Brain pericyte (primary cell): ENCODE data around the gene MRRF.
"Not testable (repeated sequence)": the region's sequence is repeated elsewhere in the genome, so short reads cannot be mapped to it uniquely, and the experiment has no call there.

ENCODE experiments used
- DNase-seq: peaks from one replicate; pipeline ENCODE4 v3.0.0-alpha.2; 2012; ENCODE audit warnings: low read depth, low spot score

Gene MRRF

GRCh38 chr9:122276096-122276495 is 11.4 kb downstream of the MRRF start:
- no peak for DNase-seq

GRCh38 chr9:122277285-122277897 is 12.7 kb downstream of the MRRF start:
- DNase-seq, result no peak

GRCh38 chr9:122281368-122281767 is 16.7 kb downstream of the MRRF start:
- DNase-seq, result no peak

- DNase-seq, result no peak
Measured at GRCh38 chr9:122286764-122287163, 22.1 kb downstream of the MRRF start.

GRCh38 chr9:122287214-122287720 is 22.6 kb downstream of the MRRF start:
- DNase-seq, result no peak

- DNase-seq, result no peak
Measured at GRCh38 chr9:122291458-122291857, 26.8 kb downstream of the MRRF start.

- no peak for DNase-seq
Measured at GRCh38 chr9:122294531-122294930, 29.8 kb downstream of the MRRF start.

GRCh38 chr9:122297512-122297911 is 32.8 kb downstream of the MRRF start:
- no peak for DNase-seq

GRCh38 chr9:122302237-122303093 is 37.8 kb downstream of the MRRF start:
- no peak for DNase-seq

- DNase-seq, result no peak
Measured at GRCh38 chr9:122307061-122307460, 42.4 kb downstream of the MRRF start.

GRCh38 chr9:122307925-122308324 is 43.2 kb downstream of the MRRF start:
- DNase-seq, result peak; percentile 13

GRCh38 chr9:122309861-122310260 is 45.2 kb downstream of the MRRF start:
- DNase-seq, result no peak

- DNase-seq, result no peak
Measured at GRCh38 chr9:122314165-122314564, 49.5 kb downstream of the MRRF start.

- DNase-seq, result no peak
Measured at GRCh38 chr9:122315534-122315933, 50.9 kb downstream of the MRRF start.

- no peak for DNase-seq
Measured at GRCh38 chr9:122318284-122318683, 53.6 kb downstream of the MRRF start.

GRCh38 chr9:122320413-122320881 is 55.8 kb downstream of the MRRF start:
- no peak for DNase-seq

GRCh38 chr9:122322553-122322952 is 57.9 kb downstream of the MRRF start:
- no peak for DNase-seq

- not testable (repeated sequence) for DNase-seq
Measured at GRCh38 chr9:122324665-122325064, 60.0 kb downstream of the MRRF start.

GRCh38 chr9:122325124-122325523 is 60.4 kb downstream of the MRRF start:
- DNase-seq, result no peak

GRCh38 chr9:122327175-122327574 is 62.5 kb downstream of the MRRF start:
- no peak for DNase-seq

- no peak for DNase-seq
Measured at GRCh38 chr9:122329597-122329996, 64.9 kb downstream of the MRRF start.

GRCh38 chr9:122330466-122330865 is 65.8 kb downstream of the MRRF start:
- not testable (repeated sequence) for DNase-seq

- DNase-seq, result no peak
Measured at GRCh38 chr9:122331523-122331927, 66.8 kb downstream of the MRRF start.
